Heart left ventricle (tissue), 13 donors: ENCODE measurements around the gene SUPT4H1.

Source experiments
- POLR2A ChIP-seq, 2 donors: fragments of 450-650 bp; IDR thresholded peaks; one replicate each; pipeline ENCODE4 v1.6.1; 2017; ENCODE audit warnings: antibody characterized with exemption in 2 of 2, mild to moderate bottlenecking in 2 of 2, moderate library complexity in 2 of 2
- TF ChIP-seq, protein P1 (sequence below), 12 donors: fragments of 200-600 bp; sonication (generic) in 4 of 12; IDR thresholded peaks; one replicate each; pipeline versions ENCODE4 v1.5.0 to v1.8.0; 2018 to 2022; ENCODE audit warnings: antibody characterized with exemption in 12 of 12, mild to moderate bottlenecking in 5 of 12
- donor health status: ischemic (EF 13 %, LVEDD 7.1; RV severe dilation, severe dysfunction).
- donor health status: DM: no; HTN: yes; CAD: no.
- donor health status: DM: no; HTN: no; CAD: no.
- donor health status: ischemic (EF 25% LVEDD 6.9; RV normal size, moderate dysfunction).
- donor health status: ischemic (EF 25% LVEDD 5.7; RV mildly dilated, moderate dysfunction).
- donor health status: ischemic (EF 35%, LVEDD 5.7; RV mildly dilated, moderate dysfunction).
- donor health status: nonischemic (EF 11% LVEDD 7.7; RV severe dilation, severe dysfunction).
- donor health status: DM: yes; HTN: yes; CAD: no.
- donor health status: PGD.
- donor health status: ischemic (EF 29% LVEDD 5.4; RV normal size, mild dysfunction).
- donor health status: nonischemic (EF 23%, LVEDD 6.1; RV moderate dilation, normal function).

- TF ChIP-seq, protein P1, sequence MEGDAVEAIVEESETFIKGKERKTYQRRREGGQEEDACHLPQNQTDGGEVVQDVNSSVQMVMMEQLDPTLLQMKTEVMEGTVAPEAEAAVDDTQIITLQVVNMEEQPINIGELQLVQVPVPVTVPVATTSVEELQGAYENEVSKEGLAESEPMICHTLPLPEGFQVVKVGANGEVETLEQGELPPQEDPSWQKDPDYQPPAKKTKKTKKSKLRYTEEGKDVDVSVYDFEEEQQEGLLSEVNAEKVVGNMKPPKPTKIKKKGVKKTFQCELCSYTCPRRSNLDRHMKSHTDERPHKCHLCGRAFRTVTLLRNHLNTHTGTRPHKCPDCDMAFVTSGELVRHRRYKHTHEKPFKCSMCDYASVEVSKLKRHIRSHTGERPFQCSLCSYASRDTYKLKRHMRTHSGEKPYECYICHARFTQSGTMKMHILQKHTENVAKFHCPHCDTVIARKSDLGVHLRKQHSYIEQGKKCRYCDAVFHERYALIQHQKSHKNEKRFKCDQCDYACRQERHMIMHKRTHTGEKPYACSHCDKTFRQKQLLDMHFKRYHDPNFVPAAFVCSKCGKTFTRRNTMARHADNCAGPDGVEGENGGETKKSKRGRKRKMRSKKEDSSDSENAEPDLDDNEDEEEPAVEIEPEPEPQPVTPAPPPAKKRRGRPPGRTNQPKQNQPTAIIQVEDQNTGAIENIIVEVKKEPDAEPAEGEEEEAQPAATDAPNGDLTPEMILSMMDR (IDR thresholded peaks at IDR 0.05) = no peak
- no peak for TF ChIP-seq POLR2A (IDR thresholded peaks at IDR 0.05)
Measured at GRCh38 chr17:58370716-58371115, 18.7 kb upstream of the SUPT4H1 start.
